Activated naive CD8-positive, alpha-beta T cell treated with anti-CD3 and anti-CD28 coated beads, Interleukin-2, amount 10 ng/mL, durations not matched to agents 7 days and 5 days (primary cell): ENCODE results near the gene POP7. TPM values are rescaled to one million over a fixed set of nuclear protein-coding genes. Genes with fewer than 3 reads are reported as not detected.
"Not testable (repeated sequence)": the region's sequence is repeated elsewhere in the genome, so short reads cannot be mapped to it uniquely, and the experiment has no call there.

Experiments
- ATAC-seq: fragments of 150-1000 bp; cut with Tn5 transposase; one replicate; pipeline ENCODE4 v1.10.0; 2021; ENCODE audit warnings: low read depth, moderate library complexity
- POLR2A ChIA-PET: fragments of 350-600 bp; sonication (Branson Sonifier 250); formaldehyde crosslinking; loops from one replicate; lab custom pipeline; 2021; ENCODE audit warnings: antibody characterized with exemption; lab: Charles Lee
- DNase-seq: peaks from one replicate; pipeline ENCODE4 v3.0.0; 2021
- H3K27ac Mint-ChIP-seq: one replicate; pipeline ENCODE4 v1.8.0; 2022; ENCODE audit warnings: mild to moderate bottlenecking, mixed read lengths
- H3K27me3 Mint-ChIP-seq: one replicate; pipeline ENCODE4 v1.8.0; 2022; ENCODE audit warnings: mild to moderate bottlenecking, moderate library complexity, mixed read lengths
- H3K36me3 Mint-ChIP-seq: one replicate; pipeline ENCODE4 v1.8.0; 2021; ENCODE audit warnings: mild to moderate bottlenecking, mixed read lengths
- H3K4me1 Mint-ChIP-seq: one replicate; pipeline ENCODE4 v1.8.0; 2021; ENCODE audit warnings: mixed read lengths
- H3K4me3 Mint-ChIP-seq: one replicate; pipeline ENCODE4 v1.8.0; 2022; ENCODE audit warnings: mild to moderate bottlenecking, moderate library complexity, mixed read lengths
- H3K9me3 Mint-ChIP-seq: one replicate; pipeline ENCODE4 v1.8.0; 2021; ENCODE audit warnings: mixed read lengths
- total RNA-seq, 2 experiments: library from RNA; stranded (reverse); gene quantifications; one replicate each; pipeline ENCODE4 v1.2.3, GENCODE V29; 2021

The POP7 gene
- total RNA-seq, 2 experiments from 2014 or later: 29.6 to 32.8 TPM

DNA sequence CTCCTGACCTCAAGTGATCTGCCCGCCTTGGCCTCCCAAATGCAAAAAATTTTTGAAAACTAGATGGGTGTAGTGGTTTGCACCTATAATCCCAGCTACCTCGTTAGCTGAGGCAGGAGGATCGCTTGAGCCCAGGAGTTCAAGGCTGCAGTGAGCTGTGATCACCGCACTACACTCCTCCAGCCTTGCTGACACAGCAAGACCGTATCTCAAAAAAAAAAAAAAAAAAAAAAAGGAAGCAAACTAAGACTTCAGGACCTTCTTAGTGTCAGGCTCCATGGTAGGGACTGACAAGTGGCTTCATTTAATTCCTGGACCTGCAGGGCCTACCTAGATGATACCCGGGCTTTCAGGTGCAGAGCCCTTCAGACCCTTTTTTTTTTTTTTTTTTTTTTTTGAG is 2.5 kb downstream of the POP7 start:
- H3K27ac Mint-ChIP-seq: no peak overlapping the region
- H3K4me3 Mint-ChIP-seq: no peak overlapping the region
- POLR2A ChIA-PET: no interaction called here
- H3K36me3 Mint-ChIP-seq: no peaks in the 10 kb centered on the region
- H3K27me3 Mint-ChIP-seq: no peaks in the 10 kb centered on the region
- no peak for DNase-seq
- peaks cover 8% of the 10 kb centered on the region for H3K4me1 Mint-ChIP-seq
- no peaks in the 10 kb centered on the region for H3K9me3 Mint-ChIP-seq
- no peak for ATAC-seq

- POLR2A ChIA-PET: interaction anchor here (1.0 kb wide), 1 partner anchor 11 kb away, joined by 3 read pairs; no protein-coding TSS in a partner anchor
- Mint-ChIP-seq H3K4me3 (no peak overlapping the region), H3K9me3 (no peaks in the 10 kb centered on the region), H3K27ac (no peak overlapping the region), H3K27me3 (no peaks in the 10 kb centered on the region), H3K36me3 (no peaks in the 10 kb centered on the region), H3K4me1 (peaks cover 8% of the 10 kb centered on the region)
- ATAC-seq (no peak), DNase-seq (no peak)
Observed at GRCh38 chr7:100710452-100710851, 4.5 kb downstream of the POP7 start.

GRCh38 chr7:100711369-100711768 is 5.4 kb downstream of the POP7 start:
- ATAC-seq (no peak), DNase-seq (no peak)
- Mint-ChIP-seq H3K27ac (no peak overlapping the region), H3K4me3 (no peak overlapping the region), H3K27me3 (no peaks in the 10 kb centered on the region), H3K9me3 (no peaks in the 10 kb centered on the region), H3K36me3 (no peaks in the 10 kb centered on the region), H3K4me1 (peaks cover 8% of the 10 kb centered on the region)
- POLR2A ChIA-PET: no interaction called here

- no peaks in the 10 kb centered on the region for H3K36me3 Mint-ChIP-seq
Observed at GRCh38 chr7:100714725-100715124, 8.8 kb downstream of the POP7 start.

DNA sequence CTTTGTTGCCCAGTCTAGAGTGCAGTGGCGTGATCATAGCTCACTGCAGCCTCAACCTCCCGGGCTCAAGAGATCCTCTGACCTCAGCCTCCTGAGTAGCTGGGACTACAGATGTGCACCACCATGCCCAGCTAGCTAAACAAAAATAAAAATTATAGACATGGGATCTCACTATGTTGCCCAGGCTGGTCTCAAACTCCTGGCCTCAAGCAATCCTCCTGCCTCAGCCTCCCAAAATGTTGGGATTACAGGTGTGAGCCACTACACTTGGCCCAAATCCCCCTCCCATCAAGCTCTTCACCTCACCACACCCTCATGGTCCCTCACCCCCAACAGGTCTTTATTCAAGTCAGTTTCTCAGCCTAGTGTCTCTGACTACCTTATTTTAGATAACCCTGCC is 11.2 kb downstream of the POP7 start:
- H3K4me3 Mint-ChIP-seq, H3K4me1 Mint-ChIP-seq, H3K9me3 Mint-ChIP-seq, ATAC-seq, H3K27ac Mint-ChIP-seq, DNase-seq, POLR2A ChIA-PET, H3K36me3 Mint-ChIP-seq: not testable (repeated sequence)
- peaks cover 35% of the 10 kb centered on the region for H3K27me3 Mint-ChIP-seq

More at GRCh38 chr7:100714725-100715124, 8.8 kb downstream of the POP7 start:
- Mint-ChIP-seq H3K4me3 (no peak overlapping the region), H3K27me3 (peaks cover 17% of the 10 kb centered on the region), H3K9me3 (peaks cover 1% of the 10 kb centered on the region), H3K4me1 (peaks cover 3% of the 10 kb centered on the region), H3K27ac (no peak overlapping the region)
- DNase-seq (no peak), ATAC-seq (no peak)
- POLR2A ChIA-PET: no interaction called here

GRCh38 chr7:100719523-100720278 is 13.8 kb downstream of the POP7 start:
- H3K27me3 Mint-ChIP-seq: peaks cover 50% of the 10 kb centered on the region
- H3K36me3 Mint-ChIP-seq: no peaks in the 10 kb centered on the region
- H3K27ac Mint-ChIP-seq: no peak overlapping the region
- H3K4me3 Mint-ChIP-seq: no peak overlapping the region
- ATAC-seq (no peak), DNase-seq (no peak)
- POLR2A ChIA-PET: no interaction called here
- H3K9me3 Mint-ChIP-seq: peaks cover 1% of the 10 kb centered on the region
- H3K4me1 Mint-ChIP-seq: peaks cover 4% of the 10 kb centered on the region

- DNase-seq (no peak), ATAC-seq (no peak)
- peaks cover 53% of the 10 kb centered on the region for H3K27me3 Mint-ChIP-seq
- no peak within 1 kb of the TSS for H3K4me3 Mint-ChIP-seq
- H3K27ac Mint-ChIP-seq: no peak within 1 kb of the TSS
- peaks cover 1% of the 10 kb centered on the region for H3K9me3 Mint-ChIP-seq
- POLR2A ChIA-PET: no interaction called here
- H3K4me1 Mint-ChIP-seq: peaks cover 8% of the 10 kb centered on the region
- no peaks in the 10 kb centered on the region for H3K36me3 Mint-ChIP-seq
Observed at GRCh38 chr7:100720279-100720670, 14.4 kb downstream of the POP7 start, which contains the start of gene EPO. Gene EPO, plus strand, starts transcription at chr7:100720468. Its CDS starts 513 bp downstream, at chr7:100720981.

GRCh38 chr7:100720671-100721504 is 15.0 kb downstream of the POP7 start:
- POLR2A ChIA-PET: interaction anchor here (0.7 to 1.2 kb wide), 2 partner anchors 11 to 154 kb away, joined by 3 read pairs; partner anchors contain the start of gene SRRT
- Mint-ChIP-seq H3K27me3 (peaks cover 57% of the 10 kb centered on the region), H3K27ac (no peak overlapping the region), H3K36me3 (no peaks in the 10 kb centered on the region), H3K4me1 (peaks cover 8% of the 10 kb centered on the region), H3K9me3 (peaks cover 1% of the 10 kb centered on the region), H3K4me3 (no peak overlapping the region)
- no peak for ATAC-seq
- DNase-seq: no peak

DNA sequence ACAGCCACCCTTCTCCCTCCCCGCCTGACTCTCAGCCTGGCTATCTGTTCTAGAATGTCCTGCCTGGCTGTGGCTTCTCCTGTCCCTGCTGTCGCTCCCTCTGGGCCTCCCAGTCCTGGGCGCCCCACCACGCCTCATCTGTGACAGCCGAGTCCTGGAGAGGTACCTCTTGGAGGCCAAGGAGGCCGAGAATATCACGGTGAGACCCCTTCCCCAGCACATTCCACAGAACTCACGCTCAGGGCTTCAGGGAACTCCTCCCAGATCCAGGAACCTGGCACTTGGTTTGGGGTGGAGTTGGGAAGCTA is 15.5 kb downstream of the POP7 start:
- peaks cover 1% of the 10 kb centered on the region for H3K9me3 Mint-ChIP-seq
- ATAC-seq (no peak), DNase-seq (no peak)
- POLR2A ChIA-PET: interaction anchor here (0.7 to 1.2 kb wide), 2 partner anchors 11 to 154 kb away, joined by 3 read pairs; partner anchors contain the start of gene SRRT
- H3K4me3 Mint-ChIP-seq: no peak overlapping the region
- no peak overlapping the region for H3K27ac Mint-ChIP-seq
- H3K36me3 Mint-ChIP-seq: no peaks in the 10 kb centered on the region
- peaks cover 8% of the 10 kb centered on the region for H3K4me1 Mint-ChIP-seq
- H3K27me3 Mint-ChIP-seq: peaks cover 57% of the 10 kb centered on the region

- Mint-ChIP-seq H3K27ac (no peak overlapping the region), H3K4me3 (no peak overlapping the region), H3K4me1 (peaks cover 5% of the 10 kb centered on the region), H3K9me3 (no peaks in the 10 kb centered on the region), H3K36me3 (no peaks in the 10 kb centered on the region), H3K27me3 (peaks cover 60% of the 10 kb centered on the region)
- DNase-seq: no peak
- POLR2A ChIA-PET: no interaction called here
- ATAC-seq: no peak
Observed at GRCh38 chr7:100722480-100723212, 16.7 kb downstream of the POP7 start.

GRCh38 chr7:100723732-100724275 is 17.9 kb downstream of the POP7 start:
- peaks cover 5% of the 10 kb centered on the region for H3K4me1 Mint-ChIP-seq
- H3K27me3 Mint-ChIP-seq: peaks cover 52% of the 10 kb centered on the region
- no peak for DNase-seq
- no peak overlapping the region for H3K4me3 Mint-ChIP-seq
- ATAC-seq: no peak
- H3K27ac Mint-ChIP-seq: no peak overlapping the region
- H3K9me3 Mint-ChIP-seq: no peaks in the 10 kb centered on the region
- POLR2A ChIA-PET: no interaction called here
- no peaks in the 10 kb centered on the region for H3K36me3 Mint-ChIP-seq

DNA sequence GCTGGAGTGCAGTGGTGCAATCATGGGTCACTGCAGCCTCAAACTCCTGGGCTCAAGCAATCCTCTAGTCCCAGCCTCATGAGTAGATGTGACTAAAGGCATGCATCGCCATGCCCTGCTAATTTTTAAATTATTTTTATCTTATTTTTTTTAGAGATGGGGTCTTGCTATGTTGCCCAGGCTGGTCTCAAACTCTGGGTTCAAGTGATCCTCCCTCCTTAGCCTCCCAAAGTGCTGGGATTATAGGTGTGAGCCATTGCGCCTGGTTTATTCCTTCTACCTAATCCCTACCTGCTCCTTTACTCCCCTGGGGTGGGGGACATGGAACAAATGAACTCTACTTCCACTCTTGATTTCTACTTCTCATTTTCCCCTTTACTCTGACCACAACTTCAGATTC is 18.4 kb downstream of the POP7 start:
- ATAC-seq, H3K4me3 Mint-ChIP-seq, POLR2A ChIA-PET, H3K9me3 Mint-ChIP-seq, H3K36me3 Mint-ChIP-seq, H3K4me1 Mint-ChIP-seq, DNase-seq, H3K27ac Mint-ChIP-seq: not testable (repeated sequence)
- peaks cover 49% of the 10 kb centered on the region for H3K27me3 Mint-ChIP-seq
